DMS79 treated with DMSO at 0.1 percent for 48 hours (cell line): ENCODE results near the gene FANCF.
"Not testable (repeated sequence)": the region's sequence is repeated elsewhere in the genome, so short reads cannot be mapped to it uniquely, and the experiment has no call there.

Source experiments
- DNase-seq: peaks from one replicate; lab custom pipeline; 2025; lab: John Stamatoyannopoulos, UW

Gene FANCF, protein sequence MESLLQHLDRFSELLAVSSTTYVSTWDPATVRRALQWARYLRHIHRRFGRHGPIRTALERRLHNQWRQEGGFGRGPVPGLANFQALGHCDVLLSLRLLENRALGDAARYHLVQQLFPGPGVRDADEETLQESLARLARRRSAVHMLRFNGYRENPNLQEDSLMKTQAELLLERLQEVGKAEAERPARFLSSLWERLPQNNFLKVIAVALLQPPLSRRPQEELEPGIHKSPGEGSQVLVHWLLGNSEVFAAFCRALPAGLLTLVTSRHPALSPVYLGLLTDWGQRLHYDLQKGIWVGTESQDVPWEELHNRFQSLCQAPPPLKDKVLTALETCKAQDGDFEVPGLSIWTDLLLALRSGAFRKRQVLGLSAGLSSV

DNA sequence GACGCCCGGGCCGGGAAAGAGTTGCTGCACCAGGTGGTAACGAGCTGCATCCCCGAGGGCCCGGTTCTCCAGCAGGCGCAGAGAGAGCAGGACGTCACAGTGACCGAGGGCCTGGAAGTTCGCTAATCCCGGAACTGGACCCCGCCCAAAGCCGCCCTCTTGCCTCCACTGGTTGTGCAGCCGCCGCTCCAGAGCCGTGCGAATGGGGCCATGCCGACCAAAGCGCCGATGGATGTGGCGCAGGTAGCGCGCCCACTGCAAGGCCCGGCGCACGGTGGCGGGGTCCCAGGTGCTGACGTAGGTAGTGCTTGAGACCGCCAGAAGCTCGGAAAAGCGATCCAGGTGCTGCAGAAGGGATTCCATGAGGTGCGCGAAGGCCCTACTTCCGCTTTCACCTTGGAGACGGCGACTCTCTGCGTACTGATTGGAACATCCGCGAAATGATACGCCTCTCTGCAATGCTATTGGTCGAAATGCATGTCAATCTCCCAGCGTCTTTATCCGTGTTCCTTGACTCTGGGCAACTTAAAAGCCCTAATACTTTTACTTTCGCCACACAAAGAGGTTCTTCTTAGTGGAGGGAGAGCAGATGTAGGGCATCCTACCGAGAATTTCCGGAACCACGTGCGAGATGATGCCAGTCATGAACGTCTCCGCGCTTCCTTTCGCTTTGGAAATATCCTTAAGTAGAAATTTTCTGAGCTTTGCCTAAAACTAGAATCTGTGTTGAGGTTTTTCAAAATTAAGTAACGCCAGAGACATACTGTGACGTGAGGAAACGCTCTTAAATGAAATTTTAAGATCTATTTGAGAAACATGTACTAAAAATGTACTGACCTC lies at the start of gene FANCF:
Gene FANCF, minus strand, starts transcription at position 376 of the 840 bp plus-strand sequence. Its CDS starts 13 bp downstream, at position 363.
- DNase-seq, result peak; percentile 99

- no peak for DNase-seq
These were observed 49.1 kb upstream of the FANCF start for GRCh38 chr11:22674470-22675439.

DNA sequence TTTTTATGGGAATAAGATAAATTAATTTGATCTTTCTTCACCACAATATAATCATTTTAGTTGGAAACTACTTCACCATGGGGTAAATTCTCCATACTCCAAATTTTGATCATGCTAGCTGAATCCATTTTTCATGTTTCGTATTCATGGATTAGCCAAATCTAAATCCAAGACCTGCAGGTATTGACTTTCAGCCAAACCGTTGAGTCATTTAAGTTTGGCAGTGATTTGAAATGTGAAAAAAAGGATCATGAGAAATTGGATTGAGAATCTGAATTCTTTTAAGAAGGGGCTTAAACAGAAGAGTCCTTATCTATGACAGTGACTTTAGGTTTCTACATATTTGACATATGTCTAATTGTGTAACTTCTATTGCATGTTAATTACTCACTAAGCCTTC lies 46.1 kb upstream of the FANCF start:
- no peak for DNase-seq

DNA sequence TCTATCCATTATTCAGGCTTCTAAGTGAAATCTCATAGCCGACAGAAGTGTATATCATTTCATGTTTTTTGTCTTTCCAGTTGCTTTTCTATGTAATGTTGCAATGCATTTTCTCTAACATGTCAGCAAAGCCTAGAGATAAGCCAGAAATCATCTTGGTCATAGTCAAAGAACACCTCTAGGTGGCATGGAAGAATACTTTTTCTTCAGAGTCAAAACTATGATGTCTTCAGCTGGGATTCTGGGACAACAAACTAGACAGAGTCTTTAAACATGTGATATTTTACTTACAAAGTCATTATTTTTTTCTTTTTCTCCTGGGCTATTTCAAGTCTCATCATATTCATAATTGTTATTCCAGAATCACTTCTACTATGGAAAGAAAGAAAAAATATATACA lies 45.2 kb upstream of the FANCF start:
- peak; percentile 22 for DNase-seq

DNA sequence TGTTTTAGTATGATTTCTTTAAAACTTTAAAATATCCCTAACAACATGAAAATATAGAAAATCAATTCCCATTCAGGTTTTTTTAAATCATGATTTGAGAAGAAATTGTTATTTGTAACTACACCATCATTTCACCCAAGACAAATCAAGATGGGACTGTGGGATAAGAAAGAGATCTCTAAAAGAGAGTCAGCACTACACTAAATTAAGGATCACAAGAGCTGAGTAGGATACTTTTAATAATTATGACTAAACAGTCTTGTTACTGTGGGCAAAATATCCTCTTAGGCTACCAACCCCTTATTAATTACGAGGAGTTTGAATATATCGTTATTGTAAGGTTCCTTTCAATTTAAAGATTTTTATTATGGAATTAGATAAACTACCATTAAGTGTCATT lies 43.7 kb upstream of the FANCF start:
- no peak for DNase-seq

DNA sequence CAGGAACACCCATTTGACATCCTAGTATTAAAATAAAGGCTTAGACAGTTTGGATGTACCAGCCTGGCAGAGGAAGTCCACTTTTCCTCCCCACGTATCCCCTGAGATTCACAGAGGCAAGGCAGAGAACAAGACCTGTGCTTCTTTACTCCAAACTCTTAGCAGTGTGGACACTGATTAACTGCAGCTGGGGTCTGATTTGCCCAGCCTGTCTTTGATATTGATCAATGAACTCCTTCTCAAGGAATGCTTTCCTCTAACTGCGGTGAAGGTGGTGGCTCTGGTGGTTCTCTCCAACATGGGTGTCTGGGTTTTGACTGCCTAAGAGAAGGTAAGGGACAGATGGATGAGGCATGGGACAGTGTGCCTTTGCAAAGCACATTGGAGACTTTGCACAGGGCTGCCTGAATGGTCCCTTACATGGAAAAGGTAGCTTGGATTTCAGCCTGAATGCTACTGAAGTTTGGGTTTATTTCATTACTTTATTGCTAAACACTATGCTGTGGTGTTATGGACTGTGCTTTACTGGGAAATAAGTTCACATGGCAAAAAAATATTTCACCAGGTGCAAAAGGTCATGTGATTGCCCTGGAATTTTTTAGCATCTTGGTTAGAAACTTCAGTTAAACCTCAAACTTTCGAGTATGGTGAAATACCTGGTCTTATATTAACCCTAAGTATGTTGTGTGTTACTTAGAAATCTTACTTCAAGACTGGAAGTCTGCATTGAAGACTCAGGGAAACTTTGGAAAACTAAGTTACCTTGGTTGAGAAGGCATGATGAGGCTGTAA lies 42.6 kb upstream of the FANCF start:
- no peak for DNase-seq

DNA sequence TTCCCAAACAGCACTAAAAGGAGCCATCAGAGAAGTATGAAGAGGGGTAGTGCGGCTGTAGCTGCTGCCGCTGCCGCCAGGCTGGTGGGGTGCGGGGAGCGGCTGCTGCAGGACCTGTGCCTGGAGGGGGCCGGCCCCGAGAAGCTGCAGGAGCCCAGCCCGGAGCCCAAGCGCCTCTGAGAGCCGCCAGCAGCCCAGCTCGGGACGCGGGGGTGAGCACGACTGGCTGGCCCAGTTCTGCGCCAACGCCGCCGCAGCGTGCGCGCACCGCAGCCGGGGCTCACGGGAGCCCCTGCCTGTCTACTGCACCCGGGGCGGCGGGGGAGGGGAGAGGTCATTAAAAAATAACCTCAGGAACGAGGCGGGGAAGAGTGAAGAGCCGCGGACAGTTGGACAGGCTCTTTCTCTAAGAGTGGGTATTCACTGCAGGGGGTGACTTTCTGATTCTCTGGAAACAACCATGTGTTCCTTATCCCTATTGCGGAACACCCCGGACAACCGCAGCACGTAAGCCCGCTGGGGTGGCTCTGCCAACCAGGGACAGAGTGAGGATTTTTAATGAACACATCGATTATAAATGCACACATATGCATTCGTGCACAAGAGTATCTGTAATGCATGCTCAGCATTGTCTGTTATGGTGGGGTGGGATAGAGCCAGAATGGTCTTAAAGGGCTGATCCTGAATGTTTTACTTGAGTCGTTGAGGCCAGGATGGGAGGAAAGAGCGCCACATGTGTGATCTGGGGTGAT lies 41.2 kb upstream of the FANCF start:
- peak; percentile 77 for DNase-seq

DNA sequence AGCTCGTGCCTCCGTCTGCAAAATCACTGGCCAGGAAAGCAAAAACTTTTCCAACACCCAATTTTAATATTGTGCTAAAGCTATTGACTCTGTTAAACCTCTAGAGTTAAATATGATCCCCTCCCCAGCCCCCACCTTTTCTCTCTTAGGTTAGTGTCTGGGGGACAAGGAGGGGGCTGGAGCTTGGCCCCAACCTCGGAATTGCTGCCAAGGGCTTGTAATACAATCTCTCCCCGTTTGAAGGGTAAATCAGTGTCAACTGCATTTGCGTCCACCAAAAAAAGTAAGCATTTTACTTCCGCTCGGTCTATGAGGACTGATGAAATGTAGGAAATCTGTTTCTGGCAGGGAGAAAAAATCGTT lies 40.7 kb upstream of the FANCF start, which contains the start of gene GAS2:
Gene GAS2, plus strand, starts transcription at position 287 of the 363 bp plus-strand sequence. CDS start 8,259 bp downstream, outside the sequence.
- peak; percentile 77 for DNase-seq

DNA sequence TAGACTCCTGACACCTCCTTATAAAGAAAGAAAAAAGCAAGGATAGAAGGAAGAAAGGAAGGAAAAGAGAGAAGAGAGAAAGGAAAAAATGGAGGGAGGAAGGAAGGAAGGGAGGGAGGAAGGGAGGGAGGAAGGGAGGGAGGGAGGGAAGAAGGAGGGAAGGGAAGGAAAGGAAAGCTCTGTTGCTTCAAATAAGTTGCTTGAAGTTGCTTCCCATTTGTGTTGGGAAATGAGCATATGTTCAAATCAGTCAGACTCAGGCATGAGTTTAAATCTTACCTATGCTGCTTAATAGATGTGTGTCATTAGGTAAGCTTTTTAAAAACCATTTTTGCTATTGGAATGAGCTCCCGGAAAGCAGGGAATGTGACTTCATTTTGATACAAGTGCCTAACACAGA lies 34.2 kb upstream of the FANCF start:
- no peak for DNase-seq

DNA sequence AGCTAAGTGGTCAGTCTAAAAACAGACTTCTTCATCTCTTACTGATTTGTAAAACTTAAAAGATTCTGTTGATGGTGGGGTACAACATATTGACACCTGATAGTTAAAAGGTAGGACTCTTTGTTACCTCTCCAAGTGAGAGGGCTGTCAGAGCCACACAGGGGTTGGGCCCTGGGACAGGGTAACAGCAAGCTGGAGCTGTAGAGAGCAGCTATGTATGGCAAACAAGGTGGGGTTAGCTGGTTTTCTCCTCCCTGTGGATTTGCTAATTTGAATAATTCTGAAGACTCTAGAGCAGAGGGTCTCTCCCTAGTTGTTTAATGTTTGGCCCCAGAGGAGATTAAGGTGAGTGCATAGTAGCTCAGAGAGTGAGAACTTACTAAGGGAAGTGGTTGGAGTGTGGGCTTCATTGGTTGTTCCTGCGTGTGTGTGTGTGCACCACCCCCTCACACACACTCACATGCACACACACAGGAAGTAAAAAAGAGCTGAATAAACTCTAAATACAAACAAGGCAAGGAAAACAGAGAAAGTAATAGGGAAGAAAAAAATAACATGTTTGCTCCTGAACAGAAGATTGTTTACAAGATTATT lies 31.6 kb upstream of the FANCF start:
- DNase-seq, result no peak

DNA sequence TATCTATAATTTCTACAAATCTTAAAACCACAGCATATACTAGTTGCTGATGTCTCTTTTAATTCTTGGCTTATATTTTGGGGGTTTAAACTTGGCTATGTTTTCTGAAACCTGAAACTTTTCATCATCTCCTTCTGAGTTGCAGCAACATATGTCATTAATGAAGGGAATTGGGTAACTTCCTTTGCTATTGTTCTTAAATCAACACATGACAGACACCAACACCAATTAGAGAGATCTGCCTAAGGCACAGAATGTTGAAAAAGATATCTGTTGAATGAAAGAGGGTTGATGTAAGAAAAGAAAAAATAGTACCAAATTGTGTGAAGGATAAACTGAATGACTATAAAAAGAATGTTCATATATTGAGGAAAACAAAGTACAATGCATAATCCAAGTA lies 30.5 kb upstream of the FANCF start:
- DNase-seq, result no peak

- not testable (repeated sequence) for DNase-seq
These were observed 26.7 kb upstream of the FANCF start for GRCh38 chr11:22652346-22652745.

GRCh38 chr11:22641559-22641958 lies 15.9 kb upstream of the FANCF start:
- DNase-seq, result no peak

- no peak for DNase-seq
These were observed 15.2 kb upstream of the FANCF start for GRCh38 chr11:22640862-22641261.

GRCh38 chr11:22635689-22636088 lies 10.1 kb upstream of the FANCF start:
- no peak for DNase-seq

GRCh38 chr11:22634897-22635629 lies 9.4 kb upstream of the FANCF start:
- no peak for DNase-seq

GRCh38 chr11:22633354-22633902 lies 7.8 kb upstream of the FANCF start:
- no peak for DNase-seq

DNA sequence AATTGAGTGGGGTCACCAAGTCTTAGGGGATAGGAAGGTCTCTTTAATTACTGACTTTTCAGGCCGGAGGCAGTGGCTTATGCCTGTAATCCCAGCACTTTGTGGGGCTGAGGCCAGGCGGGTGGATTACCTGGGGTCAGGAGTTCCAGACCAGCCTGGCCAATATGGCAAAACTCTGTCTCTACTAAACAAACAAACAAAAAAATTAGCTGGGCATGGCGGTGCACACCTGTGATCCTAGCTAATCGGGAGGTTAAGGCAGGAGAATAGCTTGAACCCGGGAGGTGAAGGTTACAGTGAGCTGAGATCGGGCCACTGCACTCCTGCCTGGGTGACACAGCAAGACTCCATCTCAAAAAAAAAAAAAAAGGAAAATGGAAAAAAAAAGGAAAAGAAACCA lies 1.8 kb upstream of the FANCF start:
- DNase-seq, result no peak
